HepG2 (cell line): ENCODE results near the gene AHR. TPM values are rescaled to one million over a fixed set of nuclear protein-coding genes. Genes with fewer than 3 reads are reported as not detected.

Experiments
- ATAC-seq: fragments of 200-7000 bp; cut with Tn5 transposase; 3 replicates; pipeline ENCODE4 v1.9.1; 2020; ENCODE audit warnings: mild to moderate bottlenecking, moderate library complexity
- BruUV-seq: library from RNA; stranded (reverse); fragments of 400-500 nt; replicated peaks from 2 replicates; lab custom pipeline; 2021; lab: Mats Ljungman, UMichigan
- CTCF ChIA-PET: fragments of 300-600 bp; formaldehyde crosslinking; extraction: SDS; loops from one replicate; lab custom pipeline; 2021; ENCODE audit warnings: low total read pairs, inconsistent platforms, low intra/inter-chr PET ratio; lab: Yijun Ruan, JAX
- POLR2A ChIA-PET: fragments of 350-600 bp; sonication (Branson Sonifier 250); formaldehyde crosslinking; loops from one replicate; lab custom pipeline; 2020; ENCODE audit warnings: antibody characterized with exemption, inconsistent platforms; lab: Yijun Ruan, JAX
- DNase-seq: peaks from one replicate; pipeline ENCODE4 v3.0.0-alpha.2; 2015; ENCODE audit warnings: low spot score
- FAIRE-seq: peaks from 3 replicates; lab custom pipeline; 2011; peaks lifted over from hg19 to GRCh38; lab: Jason Lieb, UNC
- H2AFZ ChIP-seq: one replicate; pipeline ENCODE4 v1.6.1; 2011; ENCODE audit warnings: low read length, inconsistent platforms
- H3K27ac ChIP-seq: fragments of 300-600 bp; 3 replicates; pipeline ENCODE4 v1.8.0; 2011; ENCODE audit warnings: mixed run types, mild to moderate bottlenecking, mixed read lengths, low read length, inconsistent platforms; ENCODE audit not compliant: insufficient read depth; ENCODE audit errors: extremely low read length
- H3K27me3 ChIP-seq, 2 experiments: fragments of 200-600 bp in 1 of 2; 2 replicates in 1 of 2; 3 replicates in 1 of 2; pipeline versions ENCODE4 v1.6.0 to v1.8.0; 2011; ENCODE audit warnings: low read length in 2 of 2, mild to moderate bottlenecking in 2 of 2, moderate library complexity in 2 of 2, inconsistent platforms in 1 of 2; ENCODE audit not compliant: insufficient read depth in 2 of 2, control insufficient read depth in 1 of 2
- H3K36me3 ChIP-seq, 2 experiments: fragments of 200-600 bp in 1 of 2; replicated peaks in 1 of 2; 2 replicates in 1 of 2; 3 replicates in 1 of 2; pipeline versions ENCODE4 v1.5.1 to v1.8.0; 2011; ENCODE audit warnings: low read length in 2 of 2, inconsistent platforms in 1 of 2; ENCODE audit not compliant: insufficient read depth in 2 of 2, control insufficient read depth in 1 of 2
- H3K4me1 ChIP-seq: 2 replicates; pipeline ENCODE4 v1.5.1; 2012; ENCODE audit warnings: low read length, inconsistent platforms; ENCODE audit not compliant: insufficient read depth
- H3K4me2 ChIP-seq: 2 replicates; pipeline ENCODE4 v1.6.0; 2011; ENCODE audit warnings: low read depth, low read length, inconsistent platforms
- H3K4me3 ChIP-seq, 3 experiments: fragments of 200-600 bp in 1 of 3; sonication (generic), shearing (Covaris generic) in 1 of 3; replicated peaks in 1 of 3; 2 replicates each; pipeline ENCODE4 v1.5.1; 2011 to 2016; ENCODE audit warnings: low read length in 3 of 3, inconsistent platforms in 2 of 3, low read depth in 2 of 3, mild to moderate bottlenecking in 2 of 3, control low read depth in 1 of 3, mixed read lengths in 1 of 3; ENCODE audit not compliant: insufficient read depth in 1 of 3
- H3K79me2 ChIP-seq: one replicate; pipeline ENCODE4 v1.6.1; 2011; ENCODE audit warnings: low read length, inconsistent platforms; ENCODE audit not compliant: insufficient read depth
- H3K9ac ChIP-seq: 2 replicates; pipeline ENCODE4 v1.6.0; 2011; ENCODE audit warnings: mild to moderate bottlenecking, low read depth, low read length, inconsistent platforms; ENCODE audit not compliant: insufficient read depth
- H3K9me3 ChIP-seq: 2 replicates; pipeline ENCODE4 v1.5.1; 2012; ENCODE audit warnings: mild to moderate bottlenecking, low read length
- H4K20me1 ChIP-seq: 2 replicates; pipeline ENCODE4 v1.6.0; 2011; ENCODE audit warnings: inconsistent platforms, mild to moderate bottlenecking, low read length, moderate library complexity; ENCODE audit not compliant: insufficient read depth
- NR2C2 ChIP-seq: sonication (generic); formaldehyde crosslinking; IDR thresholded peaks from 2 replicates; pipeline ENCODE4 v1.4.0; 2020; ENCODE audit warnings: missing genetic modification reagents, mild to moderate bottlenecking, moderate library complexity, borderline replicate concordance
- TOPORS ChIP-seq: sonication (generic); formaldehyde crosslinking; IDR thresholded peaks from 2 replicates; pipeline ENCODE4 v1.8.0; 2023; ENCODE audit warnings: mild to moderate bottlenecking, missing genetic modification reagents
- ZNF136 ChIP-seq: sonication (generic); formaldehyde crosslinking; IDR thresholded peaks from 2 replicates; pipeline ENCODE4 v1.8.1; 2022; ENCODE audit warnings: low read depth, mild to moderate bottlenecking, moderate library complexity, missing genetic modification reagents
- ZNF160 ChIP-seq: sonication (generic); formaldehyde crosslinking; IDR thresholded peaks from 2 replicates; pipeline ENCODE4 v1.8.0; 2022; ENCODE audit warnings: mild to moderate bottlenecking, inconsistent platforms, missing genetic modification reagents
- WGBS: methylation state at CpG from one replicate; pipeline ENCODE4 v1.1.6; 2017; ENCODE audit warnings: low lambda C conversion rate; 5-methylcytosine and 5-hydroxymethylcytosine counted together
- in situ Hi-C: cut with HindIII; loops from 2 replicates; pipeline ENCODE4 v1.10.0; 2017; ENCODE audit warnings: low pct_unique_long_range_greater_than_20kb; ENCODE audit not compliant: extremely low pct_ligation_motif_present
- intact Hi-C: fragments of 100-400 bp; cut with micrococcal nuclease; formaldehyde crosslinking; loops from one replicate; pipeline ENCODE4 v1.10.0; 2022; ENCODE audit not compliant: unreplicated experiment
- polyA plus RNA-seq, 8 experiments: library from polyadenylated mRNA; depleted of rRNA in 3 of 8; stranded (reverse) in 7 of 8; unstranded in 1 of 8; fragments of >200 nt; fragmentation: Illumina TruSeq in 4 of 8; extraction: Trizol in 4 of 8; gene quantifications; 2 replicates each; pipeline versions ENCODE4 v1.2.1 to v1.2.3, GENCODE V29; 2011 to 2016; ENCODE audit warnings: low read depth in 4 of 8, missing spikeins in 1 of 8, mixed read lengths in 1 of 8; ENCODE audit not compliant: insufficient read depth in 1 of 8
- total RNA-seq, 5 experiments: library from RNA; depleted of rRNA; stranded (reverse); fragments of >200 nt; fragmentation: Illumina TruSeq; extraction: Trizol; gene quantifications; 2 replicates each; pipeline ENCODE4 v1.2.3, GENCODE V29; 2016; ENCODE audit warnings: low read depth in 1 of 5
- TF ChIP-seq, protein P1 (sequence below): sonication (generic); formaldehyde crosslinking; IDR thresholded peaks from 2 replicates; pipeline ENCODE4 v1.5.0; 2020; ENCODE audit warnings: mild to moderate bottlenecking, missing genetic modification reagents, borderline replicate concordance

The AHR gene
- total and polyA plus RNA-seq, 2 of the 13 experiments (the other 11 are each of a cell fraction or from before 2014, with no cell fraction given) = 9.0 to 31.3 TPM

DNA sequence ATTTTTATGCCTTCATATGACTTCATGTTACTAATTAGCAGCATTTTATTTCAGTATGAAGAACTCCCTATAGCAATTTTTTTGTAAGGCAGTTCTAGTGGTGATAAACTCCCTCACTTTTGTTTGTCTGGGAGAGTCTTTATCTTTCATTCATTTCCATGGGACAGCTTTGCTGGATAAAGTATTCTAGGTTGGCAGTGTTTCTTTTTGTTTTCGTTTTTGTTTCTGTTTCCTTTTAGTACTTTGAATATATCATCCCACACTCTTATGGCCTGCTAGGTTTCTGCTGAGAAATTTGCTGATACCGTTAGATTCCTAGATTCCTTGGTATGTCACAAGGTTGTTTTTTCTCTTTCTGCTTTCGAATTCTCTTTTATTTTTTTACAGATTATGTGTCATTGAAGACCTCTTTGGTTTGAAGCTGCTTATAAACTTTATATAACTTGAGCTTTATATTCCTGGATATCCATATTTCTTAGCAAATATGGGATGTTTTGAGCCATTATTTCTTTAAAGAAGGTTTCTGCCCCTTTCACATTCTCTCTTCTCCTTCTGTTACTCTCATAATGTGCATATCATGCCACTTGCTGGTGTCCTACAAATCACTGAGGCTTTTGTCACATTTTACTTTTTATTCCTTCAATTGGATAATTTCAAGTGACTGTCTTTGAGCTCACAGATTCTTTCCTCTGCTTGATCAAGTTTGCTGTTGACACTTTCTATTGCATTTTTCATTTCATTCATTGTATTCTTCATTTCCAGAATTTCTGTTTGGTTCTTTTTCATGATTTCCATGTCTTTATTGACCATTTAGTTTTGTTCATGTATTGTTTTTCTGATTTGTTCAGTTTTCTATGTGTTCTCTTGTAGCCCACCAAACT, 28.9 kb upstream of the AHR start:
- Histone ChIP-seq H4K20me1 (no peaks in the 10 kb centered on the region), H3K27ac (no peak overlapping the region), H3K36me3 (no peaks in the 10 kb centered on the region), H3K4me3 (no peak overlapping the region)
- no peak for FAIRE-seq
- POLR2A ChIA-PET = no interaction called here
- TF ChIP-seq, protein P1, sequence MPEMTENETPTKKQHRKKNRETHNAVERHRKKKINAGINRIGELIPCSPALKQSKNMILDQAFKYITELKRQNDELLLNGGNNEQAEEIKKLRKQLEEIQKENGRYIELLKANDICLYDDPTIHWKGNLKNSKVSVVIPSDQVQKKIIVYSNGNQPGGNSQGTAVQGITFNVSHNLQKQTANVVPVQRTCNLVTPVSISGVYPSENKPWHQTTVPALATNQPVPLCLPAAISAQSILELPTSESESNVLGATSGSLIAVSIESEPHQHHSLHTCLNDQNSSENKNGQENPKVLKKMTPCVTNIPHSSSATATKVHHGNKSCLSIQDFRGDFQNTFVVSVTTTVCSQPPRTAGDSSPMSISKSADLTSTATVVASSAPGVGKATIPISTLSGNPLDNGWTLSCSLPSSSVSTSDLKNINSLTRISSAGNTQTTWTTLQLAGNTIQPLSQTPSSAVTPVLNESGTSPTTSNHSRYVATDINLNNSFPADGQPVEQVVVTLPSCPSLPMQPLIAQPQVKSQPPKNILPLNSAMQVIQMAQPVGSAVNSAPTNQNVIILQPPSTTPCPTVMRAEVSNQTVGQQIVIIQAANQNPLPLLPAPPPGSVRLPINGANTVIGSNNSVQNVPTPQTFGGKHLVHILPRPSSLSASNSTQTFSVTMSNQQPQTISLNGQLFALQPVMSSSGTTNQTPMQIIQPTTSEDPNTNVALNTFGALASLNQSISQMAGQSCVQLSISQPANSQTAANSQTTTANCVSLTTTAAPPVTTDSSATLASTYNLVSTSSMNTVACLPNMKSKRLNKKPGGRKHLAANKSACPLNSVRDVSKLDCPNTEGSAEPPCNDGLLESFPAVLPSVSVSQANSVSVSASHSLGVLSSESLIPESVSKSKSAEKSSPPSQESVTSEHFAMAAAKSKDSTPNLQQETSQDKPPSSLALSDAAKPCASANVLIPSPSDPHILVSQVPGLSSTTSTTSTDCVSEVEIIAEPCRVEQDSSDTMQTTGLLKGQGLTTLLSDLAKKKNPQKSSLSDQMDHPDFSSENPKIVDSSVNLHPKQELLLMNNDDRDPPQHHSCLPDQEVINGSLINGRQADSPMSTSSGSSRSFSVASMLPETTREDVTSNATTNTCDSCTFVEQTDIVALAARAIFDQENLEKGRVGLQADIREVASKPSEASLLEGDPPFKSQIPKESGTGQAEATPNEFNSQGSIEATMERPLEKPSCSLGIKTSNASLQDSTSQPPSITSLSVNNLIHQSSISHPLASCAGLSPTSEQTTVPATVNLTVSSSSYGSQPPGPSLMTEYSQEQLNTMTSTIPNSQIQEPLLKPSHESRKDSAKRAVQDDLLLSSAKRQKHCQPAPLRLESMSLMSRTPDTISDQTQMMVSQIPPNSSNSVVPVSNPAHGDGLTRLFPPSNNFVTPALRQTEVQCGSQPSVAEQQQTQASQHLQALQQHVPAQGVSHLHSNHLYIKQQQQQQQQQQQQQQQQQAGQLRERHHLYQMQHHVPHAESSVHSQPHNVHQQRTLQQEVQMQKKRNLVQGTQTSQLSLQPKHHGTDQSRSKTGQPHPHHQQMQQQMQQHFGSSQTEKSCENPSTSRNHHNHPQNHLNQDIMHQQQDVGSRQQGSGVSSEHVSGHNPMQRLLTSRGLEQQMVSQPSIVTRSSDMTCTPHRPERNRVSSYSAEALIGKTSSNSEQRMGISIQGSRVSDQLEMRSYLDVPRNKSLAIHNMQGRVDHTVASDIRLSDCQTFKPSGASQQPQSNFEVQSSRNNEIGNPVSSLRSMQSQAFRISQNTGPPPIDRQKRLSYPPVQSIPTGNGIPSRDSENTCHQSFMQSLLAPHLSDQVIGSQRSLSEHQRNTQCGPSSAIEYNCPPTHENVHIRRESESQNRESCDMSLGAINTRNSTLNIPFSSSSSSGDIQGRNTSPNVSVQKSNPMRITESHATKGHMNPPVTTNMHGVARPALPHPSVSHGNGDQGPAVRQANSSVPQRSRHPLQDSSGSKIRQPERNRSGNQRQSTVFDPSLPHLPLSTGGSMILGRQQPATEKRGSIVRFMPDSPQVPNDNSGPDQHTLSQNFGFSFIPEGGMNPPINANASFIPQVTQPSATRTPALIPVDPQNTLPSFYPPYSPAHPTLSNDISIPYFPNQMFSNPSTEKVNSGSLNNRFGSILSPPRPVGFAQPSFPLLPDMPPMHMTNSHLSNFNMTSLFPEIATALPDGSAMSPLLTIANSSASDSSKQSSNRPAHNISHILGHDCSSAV (CRISPR knock-in tag) = no peak
- TF ChIP-seq ZNF136 (peak; percentile 99), TOPORS (CRISPR knock-in tag) (0 out of 2 replicates have a peak, but pooled peaks have one; percentile 34), ZNF160 (CRISPR knock-in tag) (peak; percentile 100), NR2C2 (CRISPR knock-in tag) (no peak)
- TF ChIP-seq, all 625 proteins: peak for 3
- H3K27me3 ChIP-seq = no peaks in the 10 kb centered on the region
- no peak overlapping the region for H3K4me2 ChIP-seq
- CTCF ChIA-PET = no interaction called here
- H3K9ac ChIP-seq = no peak overlapping the region
- 21% methylated on average over 3 of the region's 3 CpGs for WGBS
- H2AFZ ChIP-seq = no peak overlapping the region
- peaks cover 46% of the 10 kb centered on the region for H3K9me3 ChIP-seq
- in situ Hi-C loops (no loop called here), intact Hi-C loops (no loop called here)
- no peak for ATAC-seq
- H3K4me1 ChIP-seq = no peaks in the 10 kb centered on the region
- H3K79me2 ChIP-seq = no peaks in the 10 kb centered on the region
- DNase-seq = no peak
- BruUV-seq = no TSS peak
